WTC11 (cell line): ENCODE measurements around the gene ZFP42. TPM values are rescaled to one million over a fixed set of nuclear protein-coding genes. Genes with fewer than 3 reads are reported as not detected.

Experiments
- ATAC-seq: fragments of 200-7000 bp; cut with Tn5 transposase; 2 replicates; pipeline ENCODE4 v1.10.0; 2021; ENCODE audit warnings: mild to moderate bottlenecking, moderate library complexity
- CTCF ChIA-PET: fragments of 300-600 bp; sonication (Branson Sonifier 250); formaldehyde crosslinking; loops from one replicate; lab custom pipeline; 2021; ENCODE audit warnings: antibody characterized with exemption; lab: Charles Lee
- POLR2A ChIA-PET: fragments of 350-600 bp; sonication (Branson Sonifier 250); formaldehyde crosslinking; loops from one replicate; lab custom pipeline; 2021; ENCODE audit warnings: antibody characterized with exemption; lab: Charles Lee
- DNase-seq: peaks from one replicate; pipeline ENCODE4 v3.0.0; 2021; ENCODE audit warnings: low spot score
- H3K27ac Mint-ChIP-seq: 2 replicates; pipeline ENCODE4 v1.8.0; 2021; ENCODE audit warnings: mixed read lengths
- H3K27me3 Mint-ChIP-seq: 2 replicates; pipeline ENCODE4 v1.8.0; 2021; ENCODE audit warnings: low read depth, mild to moderate bottlenecking, moderate library complexity, mixed read lengths
- H3K36me3 Mint-ChIP-seq: 2 replicates; pipeline ENCODE4 v1.8.0; 2021; ENCODE audit warnings: mixed read lengths
- H3K4me1 Mint-ChIP-seq: 2 replicates; pipeline ENCODE4 v1.8.0; 2022; ENCODE audit warnings: mixed read lengths
- H3K4me3 Mint-ChIP-seq: 2 replicates; pipeline ENCODE4 v1.8.0; 2021; ENCODE audit warnings: mild to moderate bottlenecking, moderate library complexity, mixed read lengths
- H3K9me3 Mint-ChIP-seq: 2 replicates; pipeline ENCODE4 v1.8.0; 2021; ENCODE audit warnings: mixed read lengths
- ATF6 ChIP-seq: sonication (generic); formaldehyde crosslinking; IDR thresholded peaks from 2 replicates; pipeline ENCODE4 v1.8.1; 2023; ENCODE audit warnings: mild to moderate bottlenecking, missing genetic modification reagents
- CREM ChIP-seq: sonication (generic); formaldehyde crosslinking; IDR thresholded peaks from 2 replicates; pipeline ENCODE4 v1.8.1; 2022; ENCODE audit warnings: mild to moderate bottlenecking, missing genetic modification reagents, moderate library complexity
- FOXJ3 ChIP-seq: sonication (generic); formaldehyde crosslinking; IDR thresholded peaks from 2 replicates; pipeline ENCODE4 v1.9.0; 2021; ENCODE audit warnings: missing genetic modification reagents, mild to moderate bottlenecking, borderline replicate concordance
- FOXP4 ChIP-seq: sonication (generic); formaldehyde crosslinking; IDR thresholded peaks from 2 replicates; pipeline ENCODE4 v1.8.0; 2022; ENCODE audit warnings: mild to moderate bottlenecking, missing genetic modification reagents
- GTF2I ChIP-seq: fragments of 250-450 bp; sonication (Bioruptor Pico); conservative IDR thresholded peaks from 2 replicates; pipeline ENCODE4 v1.4.0; 2021; ENCODE audit warnings: mild to moderate bottlenecking
- HMGA2 ChIP-seq: fragments of 250-450 bp; sonication (Bioruptor Pico); IDR thresholded peaks from 2 replicates; pipeline ENCODE4 v1.4.0; 2021; ENCODE audit warnings: mild to moderate bottlenecking, moderate library complexity
- IRF2 ChIP-seq: sonication (generic); formaldehyde crosslinking; IDR thresholded peaks from 2 replicates; pipeline ENCODE4 v1.8.0; 2022; ENCODE audit warnings: low read depth, missing genetic modification reagents, borderline replicate concordance
- JUN ChIP-seq: sonication (generic); formaldehyde crosslinking; IDR thresholded peaks from 2 replicates; pipeline ENCODE4 v1.8.0; 2023; ENCODE audit warnings: mild to moderate bottlenecking, missing genetic modification reagents
- NFATC4 ChIP-seq: fragments of 250-450 bp; sonication (Bioruptor Pico); IDR thresholded peaks from 2 replicates; pipeline ENCODE4 v1.9.0; 2021; ENCODE audit warnings: mild to moderate bottlenecking
- NFE2L1 ChIP-seq: sonication (generic); formaldehyde crosslinking; IDR thresholded peaks from 2 replicates; pipeline ENCODE4 v1.8.1; 2023; ENCODE audit warnings: missing genetic modification reagents
- NR2C2 ChIP-seq: sonication (generic); formaldehyde crosslinking; IDR thresholded peaks from 2 replicates; pipeline ENCODE4 v1.8.0; 2022; ENCODE audit warnings: mild to moderate bottlenecking, missing genetic modification reagents
- RELA ChIP-seq: sonication (generic); formaldehyde crosslinking; IDR thresholded peaks from 2 replicates; pipeline ENCODE4 v1.8.1; 2022; ENCODE audit warnings: missing genetic modification reagents, mild to moderate bottlenecking, borderline replicate concordance
- SMAD3 ChIP-seq: sonication (generic); formaldehyde crosslinking; IDR thresholded peaks from 2 replicates; pipeline ENCODE4 v1.8.0; 2022; ENCODE audit warnings: missing genetic modification reagents, mild to moderate bottlenecking, borderline replicate concordance
- USF2 ChIP-seq: sonication (generic); formaldehyde crosslinking; IDR thresholded peaks from 2 replicates; pipeline ENCODE4 v1.8.1; 2023; ENCODE audit warnings: mild to moderate bottlenecking, missing genetic modification reagents, moderate library complexity
- ZBTB21 ChIP-seq: sonication (generic); formaldehyde crosslinking; IDR thresholded peaks from 2 replicates; pipeline ENCODE4 v1.8.1; 2023; ENCODE audit warnings: mild to moderate bottlenecking, missing genetic modification reagents, borderline replicate concordance
- ZNF317 ChIP-seq: sonication (generic); formaldehyde crosslinking; IDR thresholded peaks from 2 replicates; pipeline ENCODE4 v1.8.1; 2023; ENCODE audit warnings: low read depth, mild to moderate bottlenecking, moderate library complexity, missing genetic modification reagents, borderline replicate concordance
- total RNA-seq: library from RNA; stranded (reverse); gene quantifications from 3 replicates; pipeline ENCODE4 v1.2.3, GENCODE V29; 2021
- TF ChIP-seq, protein P1 (sequence below): fragments of 250-450 bp; sonication (Bioruptor Pico); IDR thresholded peaks from 2 replicates; pipeline ENCODE4 v1.9.0; 2021; ENCODE audit warnings: moderate library complexity, mild to moderate bottlenecking, inconsistent platforms, borderline replicate concordance
- TF ChIP-seq, protein P2 (sequence below): sonication (generic); formaldehyde crosslinking; IDR thresholded peaks from 2 replicates; pipeline ENCODE4 v1.8.1; 2023; ENCODE audit warnings: mild to moderate bottlenecking, missing genetic modification reagents, borderline replicate concordance
- TF ChIP-seq, protein P3 (sequence below): sonication (generic); formaldehyde crosslinking; IDR thresholded peaks from 2 replicates; pipeline ENCODE4 v1.8.0; 2022; ENCODE audit warnings: mild to moderate bottlenecking, missing genetic modification reagents

ZFP42 gene
- total RNA-seq, 1 experiment from 2014 or later, result 128 TPM

DNA sequence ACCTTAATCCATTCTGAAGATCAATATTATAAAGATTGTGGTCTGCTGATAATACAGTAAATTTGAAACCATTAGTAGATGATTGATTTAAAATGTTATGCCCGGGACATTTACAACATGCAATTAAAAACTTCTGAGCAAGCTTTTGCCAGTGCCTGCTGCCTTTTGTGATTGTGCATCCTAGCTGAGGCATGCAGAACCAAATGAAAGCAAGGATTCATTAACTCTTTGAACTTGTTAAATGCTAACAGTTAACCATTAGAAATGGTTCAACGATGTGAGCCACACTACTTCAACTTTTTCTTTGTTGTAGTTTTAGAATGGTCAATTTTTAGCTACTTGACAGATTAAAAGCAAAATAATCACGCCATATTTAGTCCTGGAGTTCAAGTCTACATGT, 51.1 kb downstream of the ZFP42 start:
- DNase-seq, result no peak
- no peak for TF ChIP-seq IRF2 (CRISPR knock-in tag)
- TF ChIP-seq ZBTB21 (CRISPR knock-in tag), result no peak
- TF ChIP-seq, all 79 proteins: peak for 0
- Mint-ChIP-seq H3K27ac (no peak overlapping the region), H3K36me3 (no peaks in the 10 kb centered on the region), H3K4me1 (peaks cover 27% of the 10 kb centered on the region), H3K9me3 (no peaks in the 10 kb centered on the region), H3K27me3 (no peaks in the 10 kb centered on the region), H3K4me3 (no peak overlapping the region)
- POLR2A ChIA-PET, result no interaction called here
- CTCF ChIA-PET, result no interaction called here
- ATAC-seq, result no peak

DNA sequence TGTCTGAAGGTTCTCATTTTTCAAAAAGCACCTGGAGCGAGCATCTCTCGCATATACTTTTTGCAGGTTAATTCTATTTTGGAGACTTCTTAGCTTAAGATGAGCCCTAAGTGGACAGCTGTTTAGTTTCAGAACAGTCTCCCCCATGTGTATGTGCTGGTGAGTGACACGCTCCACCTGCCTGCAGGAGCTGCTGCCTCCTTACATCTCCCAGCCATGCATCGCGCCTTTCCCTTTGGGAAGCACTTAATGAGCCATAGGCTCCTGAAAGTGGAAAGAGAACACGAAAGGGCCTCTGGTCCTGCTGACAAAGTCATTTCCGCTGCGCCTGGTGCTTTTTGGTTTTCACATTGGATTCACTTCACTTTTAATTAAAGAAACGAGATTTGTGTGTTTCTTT, 57.7 kb downstream of the ZFP42 start:
- Mint-ChIP-seq H3K4me1 (peaks cover 28% of the 10 kb centered on the region), H3K36me3 (no peaks in the 10 kb centered on the region), H3K9me3 (no peaks in the 10 kb centered on the region), H3K27ac (no peak overlapping the region; the same call in 1 of the 2 replicates), H3K27me3 (no peaks in the 10 kb centered on the region)
- ChIA-PET POLR2A (no interaction called here), CTCF (interaction anchor here (1.4 kb wide), 1 partner anchor 21 kb away, joined by 4 read pairs; no protein-coding TSS in a partner anchor)
- peak; percentile 18 for DNase-seq
- TF ChIP-seq NFATC4 (CRISPR knock-in tag), result no peak
- TF ChIP-seq, protein P1, sequence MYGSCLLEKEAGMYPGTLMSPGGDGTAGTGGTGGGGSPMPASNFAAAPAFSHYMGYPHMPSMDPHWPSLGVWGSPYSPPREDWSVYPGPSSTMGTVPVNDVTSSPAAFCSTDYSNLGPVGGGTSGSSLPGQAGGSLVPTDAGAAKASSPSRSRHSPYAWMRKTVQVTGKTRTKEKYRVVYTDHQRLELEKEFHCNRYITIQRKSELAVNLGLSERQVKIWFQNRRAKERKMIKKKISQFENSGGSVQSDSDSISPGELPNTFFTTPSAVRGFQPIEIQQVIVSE (CRISPR knock-in tag), result no peak
- no peak for TF ChIP-seq SMAD3 (CRISPR knock-in tag)
- no peak for TF ChIP-seq HMGA2 (CRISPR knock-in tag)
- no peak for TF ChIP-seq USF2 (CRISPR knock-in tag)
- no peak for TF ChIP-seq FOXP4 (CRISPR knock-in tag)
- TF ChIP-seq NR2C2 (CRISPR knock-in tag), result no peak
- TF ChIP-seq ATF6 (CRISPR knock-in tag), result no peak
- no peak for TF ChIP-seq GTF2I
- no peak for TF ChIP-seq FOXJ3 (CRISPR knock-in tag)
- no peak for TF ChIP-seq RELA
- TF ChIP-seq, protein P2, sequence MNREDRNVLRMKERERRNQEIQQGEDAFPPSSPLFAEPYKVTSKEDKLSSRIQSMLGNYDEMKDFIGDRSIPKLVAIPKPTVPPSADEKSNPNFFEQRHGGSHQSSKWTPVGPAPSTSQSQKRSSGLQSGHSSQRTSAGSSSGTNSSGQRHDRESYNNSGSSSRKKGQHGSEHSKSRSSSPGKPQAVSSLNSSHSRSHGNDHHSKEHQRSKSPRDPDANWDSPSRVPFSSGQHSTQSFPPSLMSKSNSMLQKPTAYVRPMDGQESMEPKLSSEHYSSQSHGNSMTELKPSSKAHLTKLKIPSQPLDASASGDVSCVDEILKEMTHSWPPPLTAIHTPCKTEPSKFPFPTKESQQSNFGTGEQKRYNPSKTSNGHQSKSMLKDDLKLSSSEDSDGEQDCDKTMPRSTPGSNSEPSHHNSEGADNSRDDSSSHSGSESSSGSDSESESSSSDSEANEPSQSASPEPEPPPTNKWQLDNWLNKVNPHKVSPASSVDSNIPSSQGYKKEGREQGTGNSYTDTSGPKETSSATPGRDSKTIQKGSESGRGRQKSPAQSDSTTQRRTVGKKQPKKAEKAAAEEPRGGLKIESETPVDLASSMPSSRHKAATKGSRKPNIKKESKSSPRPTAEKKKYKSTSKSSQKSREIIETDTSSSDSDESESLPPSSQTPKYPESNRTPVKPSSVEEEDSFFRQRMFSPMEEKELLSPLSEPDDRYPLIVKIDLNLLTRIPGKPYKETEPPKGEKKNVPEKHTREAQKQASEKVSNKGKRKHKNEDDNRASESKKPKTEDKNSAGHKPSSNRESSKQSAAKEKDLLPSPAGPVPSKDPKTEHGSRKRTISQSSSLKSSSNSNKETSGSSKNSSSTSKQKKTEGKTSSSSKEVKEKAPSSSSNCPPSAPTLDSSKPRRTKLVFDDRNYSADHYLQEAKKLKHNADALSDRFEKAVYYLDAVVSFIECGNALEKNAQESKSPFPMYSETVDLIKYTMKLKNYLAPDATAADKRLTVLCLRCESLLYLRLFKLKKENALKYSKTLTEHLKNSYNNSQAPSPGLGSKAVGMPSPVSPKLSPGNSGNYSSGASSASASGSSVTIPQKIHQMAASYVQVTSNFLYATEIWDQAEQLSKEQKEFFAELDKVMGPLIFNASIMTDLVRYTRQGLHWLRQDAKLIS (CRISPR knock-in tag), result no peak
- TF ChIP-seq NFE2L1 (CRISPR knock-in tag), result no peak
- TF ChIP-seq JUN (CRISPR knock-in tag), result no peak
- TF ChIP-seq, protein P3, sequence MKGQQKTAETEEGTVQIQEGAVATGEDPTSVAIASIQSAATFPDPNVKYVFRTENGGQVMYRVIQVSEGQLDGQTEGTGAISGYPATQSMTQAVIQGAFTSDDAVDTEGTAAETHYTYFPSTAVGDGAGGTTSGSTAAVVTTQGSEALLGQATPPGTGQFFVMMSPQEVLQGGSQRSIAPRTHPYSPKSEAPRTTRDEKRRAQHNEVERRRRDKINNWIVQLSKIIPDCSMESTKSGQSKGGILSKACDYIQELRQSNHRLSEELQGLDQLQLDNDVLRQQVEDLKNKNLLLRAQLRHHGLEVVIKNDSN (CRISPR knock-in tag), result no peak
- TF ChIP-seq ZNF317 (CRISPR knock-in tag), result no peak
- TF ChIP-seq CREM (CRISPR knock-in tag), result no peak
- TF ChIP-seq, all 79 proteins: peak for 0
- ATAC-seq, result peak; percentile 77
- H3K4me3 Mint-ChIP-seq, result no peak overlapping the region
